HG02870 (cell line): Measurements from ENCODE around the gene IFNA4.
A peak's percentile ranks its signal among the peaks of the same experiment; 100 is the strongest.
"Not testable (repeated sequence)": the region's sequence is repeated elsewhere in the genome, so short reads cannot be mapped to it uniquely, and the experiment has no call there.

Source experiments
- ATAC-seq: cut with Tn5 transposase; IDR thresholded peaks from one replicate; pipeline ENCODE4 v1.9.1; 2021; ENCODE audit warnings: mild to moderate bottlenecking, moderate library complexity; ENCODE audit not compliant: unreplicated experiment

IFNA4 gene

DNA sequence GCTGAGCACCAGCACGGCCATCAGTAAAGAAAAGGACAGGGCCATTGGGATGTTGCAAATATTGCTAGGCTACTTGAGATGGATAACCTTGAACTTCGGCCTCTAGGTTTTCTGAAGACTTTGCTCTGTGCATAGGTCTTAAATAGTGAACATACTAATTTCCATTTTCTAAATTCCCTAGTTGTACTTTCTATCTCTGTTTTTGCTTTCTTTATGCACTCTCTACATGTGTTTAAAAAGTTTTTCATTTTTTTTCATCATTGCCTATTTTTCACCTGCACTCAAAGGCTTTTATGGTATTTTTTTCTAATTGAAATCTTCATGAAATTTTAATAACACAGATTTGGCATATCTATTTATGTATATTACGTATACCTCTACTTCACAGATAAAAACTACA is at the start of gene IFNA4:
IFNA4 (minus strand) TSS at position 101 of the 400 bp plus-strand sequence; CDS start at position 45, 56 bp downstream.
- ATAC-seq: not testable (repeated sequence)

DNA sequence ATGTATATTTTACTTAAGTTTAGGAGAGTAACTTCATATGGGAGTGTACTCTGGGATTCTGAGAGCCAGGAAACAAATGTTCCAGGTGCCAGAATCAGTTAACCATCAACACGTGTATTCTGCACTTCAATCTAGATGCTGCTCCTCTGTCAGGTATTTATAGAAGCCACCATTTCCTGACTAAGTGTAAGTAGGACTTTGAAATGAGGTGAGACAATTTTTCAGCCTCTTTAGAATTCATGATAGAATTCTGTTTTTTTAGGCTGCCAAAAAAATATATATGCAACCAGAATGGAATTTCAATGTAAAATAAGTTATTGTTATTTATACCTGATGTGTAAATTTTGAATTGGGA is 49.0 kb upstream of the IFNA4 start:
- ATAC-seq: not testable (repeated sequence)

DNA sequence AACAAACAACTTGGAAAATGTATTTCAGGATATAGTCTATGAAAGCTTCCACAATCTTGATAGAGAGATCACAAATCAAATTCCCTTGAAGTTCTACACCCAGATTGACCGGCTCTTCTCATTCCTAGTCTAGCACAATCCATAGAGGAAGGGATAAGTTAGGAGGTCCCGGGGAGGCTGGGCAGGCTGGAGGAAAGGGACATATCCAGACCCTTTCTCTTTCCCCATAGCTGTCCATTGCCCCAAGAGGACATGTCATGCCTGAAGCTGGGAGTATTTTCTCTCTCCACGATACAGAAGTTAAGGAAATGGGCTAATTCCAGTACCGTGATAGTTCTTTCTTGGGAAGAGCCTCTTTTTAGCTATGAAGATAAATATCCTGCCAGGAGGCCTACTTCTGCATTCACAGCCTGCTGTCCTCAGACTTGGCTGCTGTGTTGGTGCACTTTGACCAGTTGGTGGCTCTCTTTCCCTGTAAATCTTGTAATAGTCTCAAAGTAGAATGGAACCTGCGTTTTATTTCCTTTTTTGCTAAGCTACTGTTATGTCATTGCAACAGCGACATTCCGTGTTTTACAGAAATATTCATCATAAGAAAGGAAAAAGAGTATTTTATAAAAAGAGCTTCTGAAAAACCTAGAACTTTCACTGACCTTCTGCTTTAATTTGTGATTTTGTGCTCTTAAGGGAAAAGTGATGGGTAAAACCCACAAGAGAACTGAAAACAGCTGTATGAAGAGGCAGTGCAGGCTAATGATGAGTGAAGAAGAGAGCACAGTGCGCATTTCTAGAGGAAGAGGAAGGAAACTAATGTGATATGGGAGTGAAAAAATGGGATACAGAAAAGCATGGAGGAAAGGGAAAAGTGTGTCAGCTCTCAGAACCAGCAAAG is 48.3 kb upstream of the IFNA4 start:
- ATAC-seq: peak; percentile 83

DNA sequence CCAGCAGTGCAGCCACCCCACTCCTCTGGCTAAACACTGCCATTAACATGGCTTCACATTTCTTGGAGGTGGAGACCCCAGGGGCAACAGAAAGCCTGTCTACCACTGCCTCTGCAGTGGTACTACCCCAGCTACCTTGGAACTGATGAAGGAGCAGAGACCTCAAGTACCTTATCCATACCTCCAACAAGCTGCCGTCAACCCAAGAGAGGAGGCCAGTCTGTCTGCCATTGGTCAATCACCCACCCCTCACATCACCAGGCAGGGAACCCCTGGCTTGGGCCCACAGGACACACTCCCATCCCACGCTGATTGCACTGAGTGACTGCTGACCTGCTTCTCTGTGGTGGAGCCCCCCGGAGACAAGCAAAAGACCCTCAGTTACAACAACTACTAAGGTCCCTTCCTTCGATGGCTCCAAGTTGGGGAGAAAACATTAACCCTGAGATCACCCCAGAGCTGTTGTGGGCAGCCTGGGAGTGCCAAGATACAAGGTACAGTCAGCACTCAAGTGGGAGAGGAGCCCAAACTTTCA is 46.8 kb upstream of the IFNA4 start:
- no peak for ATAC-seq

DNA sequence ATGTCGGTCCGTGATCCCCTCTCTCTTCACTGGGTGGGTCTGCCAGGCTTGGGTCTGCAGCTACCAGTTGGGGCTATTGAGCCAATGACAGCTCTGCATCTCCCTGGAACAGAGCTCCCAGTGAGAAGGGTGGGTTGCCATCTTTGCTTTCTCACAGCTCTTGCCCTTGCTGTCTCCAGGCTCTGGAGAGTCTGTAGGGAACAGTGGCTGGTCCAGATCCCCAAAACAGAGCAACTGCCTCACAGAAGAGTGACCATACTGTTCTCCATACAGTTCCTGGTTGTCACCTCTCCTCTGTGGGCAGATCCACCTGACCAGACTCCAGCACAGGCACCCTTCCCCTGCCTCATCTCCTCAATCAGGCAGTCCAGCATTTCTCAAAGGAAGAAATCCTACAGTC is 45.9 kb upstream of the IFNA4 start:
- no peak for ATAC-seq

DNA sequence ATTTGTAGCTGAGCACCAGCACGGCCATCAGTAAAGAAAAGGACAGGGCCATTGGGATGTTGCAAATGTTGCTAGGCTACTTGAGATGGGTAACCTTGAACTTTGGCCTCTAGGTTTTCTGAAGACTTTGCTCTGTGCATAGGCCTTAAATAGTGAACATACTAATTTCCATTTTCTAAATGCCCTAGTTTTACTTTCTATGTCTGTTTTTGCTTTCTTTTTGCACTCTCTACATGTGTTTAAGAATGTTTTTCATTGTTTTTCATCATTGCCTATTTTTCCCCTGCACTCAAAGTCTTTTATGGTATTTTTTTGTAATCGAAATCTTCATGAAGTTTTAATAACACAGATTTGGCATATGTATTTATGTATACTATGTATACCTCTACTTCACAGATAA is 40.7 kb upstream of the IFNA4 start, which contains the start of gene IFNA17:
IFNA17 (minus strand) TSS at position 101 of the 400 bp plus-strand sequence; CDS start at position 52, 49 bp downstream.
- no peak for ATAC-seq

DNA sequence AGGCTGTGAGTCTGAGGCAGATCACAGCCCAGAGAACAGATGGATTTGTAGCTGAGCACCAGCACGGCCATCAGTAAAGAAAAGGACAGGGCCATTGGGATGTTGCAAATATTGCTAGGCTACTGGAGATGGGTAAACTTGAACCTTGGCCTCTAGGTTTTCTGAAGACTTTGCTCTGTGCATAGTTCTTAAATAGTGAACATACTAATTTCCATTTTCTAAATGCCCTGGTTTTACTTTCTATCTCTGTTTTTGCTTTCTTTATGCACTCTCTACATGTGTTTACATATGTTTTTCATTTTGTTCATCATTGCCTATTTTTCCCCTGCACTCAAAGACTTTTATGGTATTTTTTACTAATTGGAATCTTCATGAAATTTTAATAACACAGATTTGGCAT is 29.8 kb upstream of the IFNA4 start, which contains the start of gene IFNA16:
IFNA16 (minus strand) TSS at position 101 of the 400 bp plus-strand sequence; CDS start at position 95, 6 bp downstream.
- ATAC-seq: not testable (repeated sequence)

DNA sequence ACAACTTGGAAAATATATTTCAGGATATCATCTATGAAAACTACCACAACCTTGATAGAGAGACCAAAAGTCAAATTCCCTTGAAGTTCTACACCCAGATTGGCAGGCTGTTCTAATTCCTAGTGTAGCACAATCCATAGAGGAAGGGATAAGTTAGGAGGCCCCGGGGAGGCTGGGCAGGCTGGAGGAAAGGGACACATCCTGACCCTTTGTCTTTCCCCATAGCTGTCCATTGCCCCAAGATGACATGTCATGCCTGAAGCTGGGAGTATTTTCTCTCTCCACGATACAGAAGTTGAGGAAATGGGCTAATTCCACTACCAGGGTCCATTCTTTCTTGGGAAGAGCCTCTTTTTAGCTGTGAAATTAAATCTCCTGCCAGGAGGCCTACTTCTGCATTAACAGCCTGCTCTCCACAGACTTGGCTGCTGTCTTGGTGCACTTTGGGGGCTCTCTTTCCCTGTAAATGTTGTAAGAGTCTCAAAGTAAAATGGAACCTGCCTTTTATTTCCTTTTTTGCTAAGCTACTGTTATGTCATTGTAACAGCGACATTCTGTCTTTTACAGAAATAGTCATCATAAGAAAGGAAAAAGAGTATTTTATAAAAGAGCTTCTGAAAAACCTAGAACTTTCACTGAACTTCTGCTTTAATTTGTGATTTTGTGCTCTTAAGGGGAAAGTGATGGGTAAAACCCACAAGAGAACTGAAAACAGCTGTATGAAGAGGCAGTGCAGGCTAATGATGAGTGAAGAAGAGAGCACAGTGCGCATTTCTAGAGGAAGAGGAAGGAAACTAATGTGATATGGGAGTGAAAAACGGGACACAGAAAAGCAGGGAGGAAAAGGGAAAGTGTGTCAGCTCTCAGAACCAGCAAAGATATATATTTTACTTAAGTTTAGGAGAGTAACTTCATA is 26.3 kb upstream of the IFNA4 start:
- ATAC-seq: peak; percentile 85

DNA sequence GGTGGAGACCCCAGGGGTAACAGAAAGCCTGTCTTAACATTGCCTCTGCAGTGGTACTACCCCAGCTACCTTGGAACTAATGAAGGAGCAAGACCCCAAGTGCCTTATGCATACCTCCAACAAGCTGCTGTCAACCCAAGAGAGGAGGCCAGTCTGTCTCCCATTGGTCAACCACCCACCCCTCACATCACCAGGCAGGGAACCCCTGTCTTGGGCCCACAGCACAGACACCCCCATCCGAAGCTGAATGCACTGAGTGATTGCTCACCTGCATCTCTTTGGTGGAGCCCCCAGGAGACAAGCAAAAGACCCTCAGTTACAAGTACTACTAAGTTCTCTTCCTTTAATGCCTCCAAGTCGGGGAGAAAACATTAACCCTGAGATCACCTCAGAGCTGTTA is 24.8 kb upstream of the IFNA4 start:
- ATAC-seq: not testable (repeated sequence)

DNA sequence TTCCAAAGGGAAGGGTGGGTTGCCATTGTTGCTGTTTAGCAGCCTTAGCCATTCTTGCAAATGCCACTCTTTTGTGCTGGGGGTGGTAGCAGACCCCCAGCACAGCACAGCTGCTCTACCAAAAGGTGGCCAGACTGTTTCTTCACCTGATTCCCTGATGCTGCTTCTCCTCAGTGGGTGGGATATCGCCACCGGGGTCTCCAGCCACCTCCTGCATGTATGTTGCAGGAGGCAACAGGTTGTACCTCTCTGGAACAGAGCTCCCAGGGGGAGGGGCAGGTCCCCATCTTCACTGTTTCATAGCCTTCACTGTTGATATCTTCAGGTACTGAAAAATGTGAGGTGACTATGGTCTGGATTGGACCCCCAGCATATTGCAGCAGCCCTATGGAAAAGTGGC is 23.4 kb upstream of the IFNA4 start:
- not testable (repeated sequence) for ATAC-seq

DNA sequence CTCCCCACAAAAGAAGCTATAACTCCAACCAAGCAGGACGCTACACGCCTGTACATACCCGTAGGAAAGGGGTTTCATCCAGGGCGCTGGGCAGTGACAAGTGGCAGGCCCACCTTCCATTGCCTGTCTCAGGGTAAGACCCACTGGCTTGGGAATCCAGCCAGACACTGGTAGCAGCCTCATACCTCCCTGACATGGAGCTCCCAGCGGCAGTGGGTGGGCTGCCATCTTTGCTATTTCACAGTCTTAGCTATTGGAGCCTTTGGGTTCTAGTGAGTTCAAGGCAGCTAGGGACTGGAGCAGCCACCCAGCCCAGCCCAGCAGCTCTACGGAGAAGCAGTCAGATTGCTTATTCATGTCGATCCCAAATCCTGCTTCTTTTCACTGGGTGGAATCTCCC is 22.9 kb upstream of the IFNA4 start:
- no peak for ATAC-seq

DNA sequence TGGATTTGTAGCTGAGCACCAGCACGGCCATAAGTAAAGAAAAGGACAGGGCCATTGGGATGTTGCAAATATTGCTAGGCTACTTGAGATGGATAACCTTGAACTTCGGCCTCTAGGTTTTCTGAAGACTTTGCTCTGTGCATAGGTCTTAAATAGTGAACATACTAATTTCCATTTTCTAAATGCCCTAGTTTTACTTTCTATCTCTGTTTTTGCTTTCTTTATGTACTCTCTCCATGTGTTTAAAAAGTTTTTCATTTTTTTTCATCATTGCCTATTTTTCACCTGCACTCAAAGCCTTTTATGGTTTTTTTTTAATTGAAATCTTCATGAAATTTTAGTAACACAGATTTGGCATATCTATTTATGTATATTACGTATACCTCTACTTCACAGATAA is 19.7 kb upstream of the IFNA4 start, which contains the start of gene IFNA10:
IFNA10 (minus strand) TSS at position 101 of the 400 bp plus-strand sequence; CDS start at position 55, 46 bp downstream.
- not testable (repeated sequence) for ATAC-seq

DNA sequence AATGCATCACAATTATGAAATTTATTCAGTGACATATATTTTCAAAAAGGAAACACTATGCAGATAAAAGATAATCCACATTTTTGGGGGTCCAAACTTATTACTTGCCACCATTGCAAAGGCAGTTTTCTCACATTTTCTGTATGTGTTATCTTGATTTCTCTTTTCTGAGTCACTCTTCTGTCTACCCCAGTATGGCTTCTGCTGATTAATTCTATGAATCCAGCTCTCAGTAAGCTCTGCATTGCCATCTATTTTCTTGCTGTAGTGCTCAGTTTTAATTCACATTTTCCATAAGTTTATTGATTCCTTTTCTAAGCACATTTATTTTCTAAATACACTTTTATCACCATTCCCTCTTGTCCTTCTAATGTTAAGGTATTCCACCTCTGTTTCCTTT is 17.8 kb upstream of the IFNA4 start:
- ATAC-seq: no peak

DNA sequence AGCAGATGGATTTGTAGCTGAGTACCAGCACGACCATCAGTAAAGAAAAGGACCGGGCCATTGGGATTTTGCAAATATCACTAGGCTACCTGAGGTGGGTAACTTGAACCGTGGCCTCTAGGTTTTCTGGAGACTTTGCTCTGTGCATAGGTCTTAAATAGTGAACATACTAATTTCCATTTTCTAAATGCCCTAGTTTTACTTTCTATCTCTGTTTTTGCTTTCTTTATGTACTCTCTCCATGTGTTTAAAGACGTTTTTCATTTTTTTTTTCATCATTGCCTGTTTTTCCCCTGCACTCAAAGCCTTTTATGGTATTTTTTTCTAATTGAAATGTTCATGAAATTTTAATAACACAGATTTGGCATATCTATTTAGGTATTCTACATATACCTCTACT is 14.7 kb upstream of the IFNA4 start, which contains the start of gene IFNA7:
IFNA7 (minus strand) TSS at position 101 of the 400 bp plus-strand sequence; CDS start at position 61, 40 bp downstream.
- not testable (repeated sequence) for ATAC-seq

DNA sequence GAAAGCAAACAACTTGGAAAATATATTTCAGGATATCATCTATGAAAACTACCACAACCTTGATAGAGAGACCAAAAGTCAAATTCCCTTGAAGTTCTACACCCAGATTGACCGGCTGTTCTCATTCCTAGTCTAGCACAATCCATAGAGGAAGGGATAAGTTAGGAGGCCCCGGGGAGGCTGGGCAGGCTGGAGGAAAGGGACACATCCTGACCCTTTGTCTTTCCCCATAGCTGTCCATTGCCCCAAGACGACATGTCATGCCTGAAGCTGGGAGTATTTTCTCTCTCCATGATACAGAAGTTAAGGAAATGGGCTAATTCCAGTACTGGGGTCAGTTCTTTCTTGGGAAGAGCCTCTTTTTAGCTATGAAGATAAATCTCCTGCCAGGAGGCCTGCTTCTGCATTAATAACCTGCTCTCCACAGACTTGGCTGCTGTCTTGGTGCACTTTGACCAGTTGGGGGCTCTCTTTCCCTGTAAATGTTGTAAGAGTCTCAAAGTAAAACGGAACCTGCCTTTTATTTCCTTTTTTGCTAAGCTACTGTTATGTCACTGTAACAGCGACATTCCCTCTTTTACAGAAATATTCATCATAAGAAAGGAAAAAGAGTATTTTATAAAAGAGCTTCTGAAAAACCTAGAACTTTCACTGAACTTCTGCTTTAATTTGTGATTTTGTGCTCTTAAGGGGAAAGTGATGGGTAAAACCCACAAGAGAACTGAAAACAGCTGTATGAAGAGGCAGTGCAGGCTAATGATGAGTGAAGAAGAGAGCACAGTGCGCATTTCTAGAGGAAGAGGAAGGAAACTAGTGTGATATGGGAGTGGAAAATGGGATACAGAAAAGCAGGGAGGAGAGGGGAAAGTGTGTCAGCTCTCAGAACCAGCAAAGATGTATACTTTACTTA is 7.7 kb upstream of the IFNA4 start:
- ATAC-seq: peak; percentile 93

DNA sequence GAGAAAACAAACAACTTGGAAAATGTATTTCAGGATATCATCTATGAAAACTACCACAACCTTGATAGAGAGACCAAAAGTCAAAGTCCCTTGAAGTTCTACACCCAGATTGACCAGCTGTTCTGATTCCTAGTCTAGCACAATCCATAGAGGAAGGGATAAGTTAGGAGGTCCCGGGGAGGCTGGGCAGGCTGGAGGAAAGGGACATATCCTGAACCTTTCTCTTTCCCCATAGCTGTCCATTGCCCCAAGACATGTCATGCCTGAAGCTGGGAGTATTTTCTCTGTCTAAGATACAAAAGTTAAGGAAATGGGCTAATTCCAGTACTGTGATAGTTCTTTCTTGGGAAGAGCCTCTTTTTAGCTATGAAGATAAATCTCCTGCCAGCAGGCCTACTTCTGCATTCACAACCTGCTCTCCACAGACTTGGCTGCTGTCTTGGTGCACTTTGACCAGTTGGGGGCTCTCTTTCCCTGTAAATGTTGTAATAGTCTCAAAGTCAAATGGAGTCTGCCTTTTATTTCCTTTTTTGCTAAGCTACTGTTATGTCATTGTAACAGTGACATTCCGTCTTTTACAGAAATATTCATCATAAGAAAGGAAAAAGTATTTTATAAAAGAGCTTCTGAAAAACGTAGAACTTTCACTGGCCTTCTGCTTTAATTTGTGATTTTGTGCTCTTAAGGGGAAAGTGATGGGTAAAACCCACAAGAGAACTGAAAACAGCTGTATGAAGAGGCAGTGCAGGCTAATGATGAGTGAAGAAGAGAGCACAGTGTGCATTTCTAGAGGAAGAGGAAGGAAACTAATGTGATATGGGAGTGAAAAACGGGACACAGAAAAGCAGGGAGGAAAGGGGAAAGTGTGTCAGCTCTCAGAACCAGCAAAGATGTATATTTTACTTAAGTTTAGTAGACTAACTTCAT is 4.3 kb downstream of the IFNA4 start:
- peak; percentile 95 for ATAC-seq

DNA sequence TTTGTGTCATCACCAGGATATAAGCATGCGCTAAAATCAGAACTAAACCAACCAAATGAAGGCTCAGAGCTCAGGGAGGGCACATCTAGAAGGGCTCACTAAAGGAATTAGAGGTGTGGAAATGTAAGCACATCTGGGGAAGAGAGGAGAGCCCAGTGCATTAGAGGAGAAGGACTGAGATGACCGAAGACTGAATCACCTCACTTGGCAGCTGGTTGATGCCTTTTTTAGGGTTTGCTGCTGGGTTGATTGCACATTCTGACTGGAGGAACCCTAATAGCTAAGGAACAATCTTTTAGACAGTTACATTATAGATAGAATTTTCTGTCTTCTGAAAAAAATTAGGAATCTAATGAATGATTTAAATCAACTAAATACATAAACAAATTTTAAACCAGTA is 12.7 kb downstream of the IFNA4 start:
- ATAC-seq: no peak

DNA sequence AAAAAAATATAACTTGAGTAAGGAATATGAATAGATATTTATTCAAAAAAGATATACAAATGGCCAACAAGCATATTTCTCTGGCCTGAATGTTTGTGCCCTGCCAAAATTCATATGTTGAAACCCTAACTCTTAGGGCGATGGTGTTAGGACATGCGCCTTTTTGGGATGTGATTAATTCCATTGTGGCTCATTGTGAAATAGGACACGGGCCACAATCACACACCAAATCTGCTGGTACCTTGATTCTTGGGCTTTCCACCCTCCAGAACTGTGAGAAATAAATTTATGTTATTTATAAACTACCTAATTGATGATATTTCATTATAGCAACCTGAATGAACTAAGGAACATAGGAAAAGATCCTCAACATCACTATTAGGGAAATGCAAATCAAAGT is 15.2 kb downstream of the IFNA4 start:
- ATAC-seq: no peak

DNA sequence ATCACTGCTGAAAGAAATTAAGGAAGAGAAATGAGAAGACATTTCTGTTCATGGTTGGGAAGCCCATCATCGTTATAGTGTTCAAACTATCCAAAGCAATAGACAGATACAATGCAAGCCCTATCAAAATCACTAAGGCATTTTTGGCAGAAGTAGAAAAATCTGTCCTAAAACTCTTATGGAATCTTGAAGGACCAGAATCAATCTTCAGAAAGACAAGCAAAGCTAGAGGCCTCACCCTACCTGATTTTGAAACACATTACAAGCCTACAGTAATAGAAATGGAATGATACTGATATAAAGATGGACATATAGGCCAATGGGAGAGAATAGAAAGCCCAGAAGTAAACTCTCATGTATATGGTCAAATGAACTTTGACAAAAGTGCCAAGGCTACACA is 16.0 kb downstream of the IFNA4 start:
- ATAC-seq: no peak
